ENCODE data around the gene TTLL1.

TTLL1 gene

GRCh38 chr22:43014869-43015676 lies 74.1 kb downstream of the TTLL1 start, which contains the start of gene PACSIN2:
TSS of gene PACSIN2 (minus strand) at chr22:43015149. CDS start at chr22:42912080, 103,069 bp downstream.
- Histone ChIP-seq H3K27me3 (ENCODE audit: insufficient read depth, low read depth) (no peaks in the 10 kb centered on the region), H3K9ac (peak within 1 kb of the TSS; percentile 58; the same call in 1 of the 2 replicates), H3K4me1 (ENCODE audit: low read depth, poor library complexity, severe bottlenecking) (peaks cover 12% of the 10 kb centered on the region), H3K4me2 (peak within 1 kb of the TSS; percentile 96), H3K36me3 (ENCODE audit: insufficient read depth) (no peaks in the 10 kb centered on the region), H2AFZ (ENCODE audit: low read depth) (peak within 1 kb of the TSS; percentile 99), H3K79me2 (ENCODE audit: insufficient read depth, low read depth) (peaks cover 15% of the 10 kb centered on the region; the same call in 1 of the 2 replicates), H3K27ac (no peak within 1 kb of the TSS), H4K20me1 (ENCODE audit: insufficient read depth) (no peaks in the 10 kb centered on the region), H3K4me3 (IDR thresholded peaks at IDR 0.05; ENCODE audit: insufficient read depth, low read depth, low read length) (no peak within 1 kb of the TSS)
- TF ChIP-seq, protein P1, sequence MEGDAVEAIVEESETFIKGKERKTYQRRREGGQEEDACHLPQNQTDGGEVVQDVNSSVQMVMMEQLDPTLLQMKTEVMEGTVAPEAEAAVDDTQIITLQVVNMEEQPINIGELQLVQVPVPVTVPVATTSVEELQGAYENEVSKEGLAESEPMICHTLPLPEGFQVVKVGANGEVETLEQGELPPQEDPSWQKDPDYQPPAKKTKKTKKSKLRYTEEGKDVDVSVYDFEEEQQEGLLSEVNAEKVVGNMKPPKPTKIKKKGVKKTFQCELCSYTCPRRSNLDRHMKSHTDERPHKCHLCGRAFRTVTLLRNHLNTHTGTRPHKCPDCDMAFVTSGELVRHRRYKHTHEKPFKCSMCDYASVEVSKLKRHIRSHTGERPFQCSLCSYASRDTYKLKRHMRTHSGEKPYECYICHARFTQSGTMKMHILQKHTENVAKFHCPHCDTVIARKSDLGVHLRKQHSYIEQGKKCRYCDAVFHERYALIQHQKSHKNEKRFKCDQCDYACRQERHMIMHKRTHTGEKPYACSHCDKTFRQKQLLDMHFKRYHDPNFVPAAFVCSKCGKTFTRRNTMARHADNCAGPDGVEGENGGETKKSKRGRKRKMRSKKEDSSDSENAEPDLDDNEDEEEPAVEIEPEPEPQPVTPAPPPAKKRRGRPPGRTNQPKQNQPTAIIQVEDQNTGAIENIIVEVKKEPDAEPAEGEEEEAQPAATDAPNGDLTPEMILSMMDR (conservative IDR thresholded peaks at IDR 0.05; ENCODE audit: low read depth, low read length) = no peak

- Histone ChIP-seq H3K9ac (peak overlapping the region; percentile 41; the same call in 1 of the 2 replicates), H2AFZ (ENCODE audit: low read depth) (peak overlapping the region; percentile 75; the same call in 1 of the 2 replicates), H3K4me1 (ENCODE audit: low read depth, poor library complexity, severe bottlenecking) (peaks cover 12% of the 10 kb centered on the region), H3K27me3 (ENCODE audit: insufficient read depth, low read depth) (no peaks in the 10 kb centered on the region), H3K4me3 (IDR thresholded peaks at IDR 0.05; ENCODE audit: insufficient read depth, low read depth, low read length) (no peak overlapping the region), H3K27ac (no peak overlapping the region), H3K36me3 (ENCODE audit: insufficient read depth) (no peaks in the 10 kb centered on the region), H3K4me2 (peak overlapping the region; percentile 69), H4K20me1 (ENCODE audit: insufficient read depth) (no peaks in the 10 kb centered on the region), H3K79me2 (ENCODE audit: insufficient read depth, low read depth) (peaks cover 17% of the 10 kb centered on the region; the same call in 1 of the 2 replicates)
- TF ChIP-seq, protein P1 (conservative IDR thresholded peaks at IDR 0.05; ENCODE audit: low read depth, low read length) = no peak
Measured at GRCh38 chr22:43014316-43014868, 74.8 kb downstream of the TTLL1 start.

GRCh38 chr22:43013355-43014315 lies 75.6 kb downstream of the TTLL1 start:
- Histone ChIP-seq H3K27me3 (ENCODE audit: insufficient read depth, low read depth) (no peaks in the 10 kb centered on the region), H3K79me2 (ENCODE audit: insufficient read depth, low read depth) (peaks cover 23% of the 10 kb centered on the region; the same call in 1 of the 2 replicates), H3K27ac (no peak overlapping the region), H3K4me3 (IDR thresholded peaks at IDR 0.05; ENCODE audit: insufficient read depth, low read depth, low read length) (no peak overlapping the region), H3K36me3 (ENCODE audit: insufficient read depth) (no peaks in the 10 kb centered on the region), H4K20me1 (ENCODE audit: insufficient read depth) (no peaks in the 10 kb centered on the region), H2AFZ (ENCODE audit: low read depth) (peak overlapping the region; percentile 75; the same call in 1 of the 2 replicates), H3K4me2 (peak overlapping the region; percentile 69), H3K9ac (peak overlapping the region; percentile 41; the same call in 1 of the 2 replicates), H3K4me1 (ENCODE audit: low read depth, poor library complexity, severe bottlenecking) (peaks cover 12% of the 10 kb centered on the region)
- TF ChIP-seq, protein P1 (conservative IDR thresholded peaks at IDR 0.05; ENCODE audit: low read depth, low read length) = no peak

- peaks cover 28% of the 10 kb centered on the region; the same call in 1 of the 2 replicates for H3K79me2 ChIP-seq (ENCODE audit: insufficient read depth, low read depth)
- H2AFZ ChIP-seq (ENCODE audit: low read depth) = no peak overlapping the region
- no peak overlapping the region for H3K4me3 ChIP-seq (IDR thresholded peaks at IDR 0.05; ENCODE audit: insufficient read depth, low read depth, low read length)
- no peaks in the 10 kb centered on the region for H4K20me1 ChIP-seq (ENCODE audit: insufficient read depth)
- no peak overlapping the region for H3K4me2 ChIP-seq
- peaks cover 12% of the 10 kb centered on the region for H3K4me1 ChIP-seq (ENCODE audit: low read depth, poor library complexity, severe bottlenecking)
- H3K9ac ChIP-seq = no peak overlapping the region
- no peak overlapping the region for H3K27ac ChIP-seq
- H3K36me3 ChIP-seq (ENCODE audit: insufficient read depth) = no peaks in the 10 kb centered on the region
- no peaks in the 10 kb centered on the region for H3K27me3 ChIP-seq (ENCODE audit: insufficient read depth, low read depth)
- TF ChIP-seq, protein P1 (conservative IDR thresholded peaks at IDR 0.05; ENCODE audit: low read depth, low read length) = no peak
Measured at GRCh38 chr22:43012390-43012789, 76.8 kb downstream of the TTLL1 start.

Measured in KMS-11 (cell line).